T-helper 17 cell (primary cell): ENCODE results near the gene ATP5PO. TPM values are rescaled to one million over a fixed set of nuclear protein-coding genes. Genes with fewer than 3 reads are reported as not detected.
A peak's percentile ranks its signal among the peaks of the same experiment; 100 is the strongest.
"Not testable (repeated sequence)": the region's sequence is repeated elsewhere in the genome, so short reads cannot be mapped to it uniquely, and the experiment has no call there.

ENCODE experiments used
- ATAC-seq: fragments of 150-1000 bp; cut with Tn5 transposase; 2 replicates; pipeline ENCODE4 v1.10.0; 2021; ENCODE audit warnings: mild to moderate bottlenecking, moderate library complexity
- DNase-seq, 3 donors: peaks; one replicate each; pipeline versions ENCODE4 v3.0.0 to v3.0.0-alpha.2; 2020 to 2021
- H3K9me3 ChIP-seq: one replicate; pipeline ENCODE4 v1.7.0; 2013; ENCODE audit warnings: low read length, mild to moderate bottlenecking; ENCODE audit not compliant: control insufficient read depth, poor library complexity, severe bottlenecking
- H3K27ac Mint-ChIP-seq: one replicate; pipeline ENCODE4 v1.8.0; 2022; ENCODE audit warnings: mild to moderate bottlenecking, moderate library complexity, mixed read lengths
- H3K27me3 Mint-ChIP-seq: one replicate; pipeline ENCODE4 v1.8.0; 2022; ENCODE audit warnings: mixed read lengths
- H3K36me3 Mint-ChIP-seq: one replicate; pipeline ENCODE4 v1.8.0; 2022; ENCODE audit warnings: low read depth, mixed read lengths
- H3K4me1 Mint-ChIP-seq: one replicate; pipeline ENCODE4 v1.8.0; 2022; ENCODE audit warnings: mild to moderate bottlenecking, mixed read lengths
- H3K4me3 Mint-ChIP-seq: one replicate; pipeline ENCODE4 v1.8.0; 2022; ENCODE audit warnings: mild to moderate bottlenecking, moderate library complexity, mixed read lengths
- total RNA-seq, 4 donors: library from RNA in 2 of 4; stranded (reverse) in 2 of 4; gene quantifications; one replicate each; pipeline ENCODE4 v1.2.3 and lab custom pipeline; 2022 to 2026

The ATP5PO gene
- total RNA-seq, 2 donors from 2014 or later, result 113 to 116 TPM

- peak; percentile 80 for ATAC-seq
- Mint-ChIP-seq H3K4me3 (peak overlapping the region; percentile 82), H3K4me1 (peaks cover 44% of the 10 kb centered on the region), H3K36me3 (peaks cover 10% of the 10 kb centered on the region), H3K27ac (peak overlapping the region; percentile 100), H3K27me3 (no peaks in the 10 kb centered on the region)
- no peaks in the 10 kb centered on the region for H3K9me3 ChIP-seq
- peak in 2 of 3 donors; percentile 20 to 44 for DNase-seq
These were observed 20.9 kb upstream of the ATP5PO start for GRCh38 chr21:33936301-33937038.

GRCh38 chr21:33932731-33933130 is 17.1 kb upstream of the ATP5PO start:
- peak overlapping the region; percentile 100 for H3K4me3 Mint-ChIP-seq
- no peak for DNase-seq
- peaks cover 7% of the 10 kb centered on the region for H3K36me3 Mint-ChIP-seq
- no peaks in the 10 kb centered on the region for H3K27me3 Mint-ChIP-seq
- peaks cover 32% of the 10 kb centered on the region for H3K4me1 Mint-ChIP-seq
- H3K27ac Mint-ChIP-seq, result peak overlapping the region; percentile 100
- no peaks in the 10 kb centered on the region for H3K9me3 ChIP-seq
- ATAC-seq, result no peak

GRCh38 chr21:33931799-33932390 is 16.3 kb upstream of the ATP5PO start:
- peak overlapping the region; percentile 100 for H3K27ac Mint-ChIP-seq

GRCh38 chr21:33931052-33931798 is 15.6 kb upstream of the ATP5PO start:
- Mint-ChIP-seq H3K27ac (peak overlapping the region; percentile 100), H3K4me3 (peak overlapping the region; percentile 100), H3K4me1 (peaks cover 26% of the 10 kb centered on the region)
- H3K36me3 Mint-ChIP-seq, H3K9me3 ChIP-seq, H3K27me3 Mint-ChIP-seq: not testable (repeated sequence)
- peak; percentile 96 for ATAC-seq
- DNase-seq, result peak; percentile 39 to 70 (median 57)

More at GRCh38 chr21:33931799-33932390, 16.3 kb upstream of the ATP5PO start:
- peak in 1 of 3 donors; percentile 17 for DNase-seq
- Mint-ChIP-seq H3K4me1 (peaks cover 28% of the 10 kb centered on the region), H3K4me3 (peak overlapping the region; percentile 100), H3K27me3 (no peaks in the 10 kb centered on the region), H3K36me3 (peaks cover 7% of the 10 kb centered on the region)
- ATAC-seq, result peak; percentile 24
- no peaks in the 10 kb centered on the region for H3K9me3 ChIP-seq

- not testable (repeated sequence) for DNase-seq, ATAC-seq, H3K27me3 Mint-ChIP-seq, H3K9me3 ChIP-seq, H3K4me3 Mint-ChIP-seq, H3K4me1 Mint-ChIP-seq, H3K36me3 Mint-ChIP-seq, H3K27ac Mint-ChIP-seq
These were observed 10.6 kb upstream of the ATP5PO start for GRCh38 chr21:33926248-33926647.

GRCh38 chr21:33924766-33925100 is 9.1 kb upstream of the ATP5PO start:
- no peak for DNase-seq
- no peaks in the 10 kb centered on the region for H3K36me3 Mint-ChIP-seq

GRCh38 chr21:33924079-33924765 is 8.6 kb upstream of the ATP5PO start:
- Mint-ChIP-seq H3K36me3 (no peaks in the 10 kb centered on the region), H3K4me3 (no peak overlapping the region), H3K27ac (peak overlapping the region; percentile 21), H3K4me1 (peaks cover 7% of the 10 kb centered on the region), H3K27me3 (no peaks in the 10 kb centered on the region)
- DNase-seq (peak; percentile 74 to 90 (median 75)), ATAC-seq (peak; percentile 98)
- H3K9me3 ChIP-seq, result no peaks in the 10 kb centered on the region

More at GRCh38 chr21:33924766-33925100, 9.1 kb upstream of the ATP5PO start:
- H3K4me1 Mint-ChIP-seq, result peaks cover 7% of the 10 kb centered on the region
- no peaks in the 10 kb centered on the region for H3K27me3 Mint-ChIP-seq
- peak overlapping the region; percentile 21 for H3K27ac Mint-ChIP-seq
- H3K9me3 ChIP-seq, result no peaks in the 10 kb centered on the region
- H3K4me3 Mint-ChIP-seq, result no peak overlapping the region
- ATAC-seq, result no peak

GRCh38 chr21:33917421-33917820 is 1.8 kb upstream of the ATP5PO start:
- Mint-ChIP-seq H3K4me3 (no peak overlapping the region), H3K27ac (no peak overlapping the region), H3K4me1 (peaks cover 16% of the 10 kb centered on the region), H3K36me3 (no peaks in the 10 kb centered on the region), H3K27me3 (no peaks in the 10 kb centered on the region)
- DNase-seq, result no peak
- no peaks in the 10 kb centered on the region for H3K9me3 ChIP-seq
- ATAC-seq, result no peak

- no peaks in the 10 kb centered on the region for H3K27me3 Mint-ChIP-seq
- peaks cover 16% of the 10 kb centered on the region for H3K4me1 Mint-ChIP-seq
- H3K4me3 Mint-ChIP-seq, result peak overlapping the region; percentile 97
- peak overlapping the region; percentile 98 for H3K27ac Mint-ChIP-seq
- no peak for ATAC-seq
- no peaks in the 10 kb centered on the region for H3K36me3 Mint-ChIP-seq
- H3K9me3 ChIP-seq, result no peaks in the 10 kb centered on the region
- DNase-seq, result no peak
These were observed 580 bp upstream of the ATP5PO start for GRCh38 chr21:33916200-33916567.

GRCh38 chr21:33914188-33914587 is 1.4 kb downstream of the ATP5PO start:
- H3K27ac Mint-ChIP-seq, result peak overlapping the region; percentile 98
- ATAC-seq, result no peak
- no peaks in the 10 kb centered on the region for H3K27me3 Mint-ChIP-seq
- H3K36me3 Mint-ChIP-seq, result peaks cover 5% of the 10 kb centered on the region
- H3K9me3 ChIP-seq, result no peaks in the 10 kb centered on the region
- no peak for DNase-seq
- H3K4me3 Mint-ChIP-seq, result peak overlapping the region; percentile 74
- peaks cover 21% of the 10 kb centered on the region for H3K4me1 Mint-ChIP-seq

GRCh38 chr21:33909756-33910155 is 5.8 kb downstream of the ATP5PO start:
- DNase-seq (no peak), ATAC-seq (no peak)
- peaks cover 12% of the 10 kb centered on the region for H3K4me1 Mint-ChIP-seq
- H3K4me3 Mint-ChIP-seq, result no peak overlapping the region
- H3K27ac Mint-ChIP-seq, result no peak overlapping the region
- H3K36me3 Mint-ChIP-seq, result peaks cover 5% of the 10 kb centered on the region
- H3K27me3 Mint-ChIP-seq, result no peaks in the 10 kb centered on the region
- no peaks in the 10 kb centered on the region for H3K9me3 ChIP-seq

- DNase-seq, result no peak
- Mint-ChIP-seq H3K27ac (no peak overlapping the region), H3K4me1 (peaks cover 9% of the 10 kb centered on the region), H3K27me3 (no peaks in the 10 kb centered on the region), H3K36me3 (peaks cover 7% of the 10 kb centered on the region), H3K4me3 (no peak overlapping the region)
- H3K9me3 ChIP-seq, result no peaks in the 10 kb centered on the region
- no peak for ATAC-seq
These were observed 6.8 kb downstream of the ATP5PO start for GRCh38 chr21:33908760-33909159.

GRCh38 chr21:33904041-33904440 is 11.6 kb downstream of the ATP5PO start:
- peaks cover 4% of the 10 kb centered on the region for H3K4me1 Mint-ChIP-seq
- ATAC-seq, result no peak
- no peaks in the 10 kb centered on the region for H3K27me3 Mint-ChIP-seq
- H3K27ac Mint-ChIP-seq, result peak overlapping the region; percentile 24
- no peaks in the 10 kb centered on the region for H3K9me3 ChIP-seq
- no peak overlapping the region for H3K4me3 Mint-ChIP-seq
- DNase-seq, result no peak
- H3K36me3 Mint-ChIP-seq, result peaks cover 2% of the 10 kb centered on the region
